H1 (cell line): ENCODE results near the gene C22orf31. TPM values are rescaled to one million over a fixed set of nuclear protein-coding genes. Genes with fewer than 3 reads are reported as not detected.

ENCODE experiments used
- CTCF ChIA-PET: fragments of 300-600 bp; sonication (Branson Sonifier 250); formaldehyde crosslinking; loops from one replicate; lab custom pipeline; 2021; ENCODE audit not compliant: partially characterized antibody; lab: Charles Lee
- POLR2A ChIA-PET: fragments of 300-600 bp; sonication (Branson Sonifier 250); formaldehyde crosslinking; loops from one replicate; lab custom pipeline; 2021; ENCODE audit warnings: inconsistent platforms; ENCODE audit not compliant: partially characterized antibody; lab: Charles Lee
- DNase-seq, 2 experiments: peaks; one replicate each; pipeline versions ENCODE4 v3.0.0 to v3.0.0-alpha.2; 2010 to 2022; ENCODE audit warnings: low spot score in 2 of 2, low read depth in 1 of 2, mixed read lengths in 1 of 2
- FAIRE-seq: peaks from 2 replicates; lab custom pipeline; 2011; peaks lifted over from hg19 to GRCh38; lab: Jason Lieb, UNC
- H2AFZ ChIP-seq: 2 replicates; pipeline ENCODE4 v1.8.1; 2012; ENCODE audit warnings: low read length, inconsistent platforms
- H2AK5ac ChIP-seq: 2 replicates; pipeline ENCODE4 v1.6.1; 2013; ENCODE audit warnings: low read depth, low read length
- H2BK120ac ChIP-seq: replicated peaks from 2 replicates; pipeline ENCODE3; 2013; ENCODE audit warnings: low read depth, low read length, inconsistent platforms
- H2BK12ac ChIP-seq: 2 replicates; pipeline ENCODE4 v1.6.1; 2013; ENCODE audit warnings: low read depth, low read length
- H2BK15ac ChIP-seq: 2 replicates; pipeline ENCODE4 v1.6.1; 2013; ENCODE audit warnings: low read length
- H2BK20ac ChIP-seq: 2 replicates; pipeline ENCODE4 v1.6.1; 2013; ENCODE audit warnings: low read length
- H2BK5ac ChIP-seq: 2 replicates; pipeline ENCODE4 v1.6.1; 2013; ENCODE audit warnings: low read depth, low read length
- H3K14ac ChIP-seq: 2 replicates; pipeline ENCODE4 v1.6.1; 2013; ENCODE audit warnings: inconsistent platforms; ENCODE audit not compliant: insufficient read length
- H3K18ac ChIP-seq: 2 replicates; pipeline ENCODE4 v1.6.1; 2013; ENCODE audit warnings: low read length; ENCODE audit errors: extremely low read depth
- H3K23ac ChIP-seq: 2 replicates; pipeline ENCODE4 v1.6.1; 2013; ENCODE audit warnings: inconsistent platforms; ENCODE audit not compliant: insufficient read length
- H3K23me2 ChIP-seq: 2 replicates; pipeline ENCODE4 v1.6.1; 2013; ENCODE audit warnings: low read depth, low read length
- H3K27ac ChIP-seq: 2 replicates; pipeline ENCODE4 v1.6.1; 2011; ENCODE audit warnings: low read depth, low read length, inconsistent platforms
- H3K27me3 ChIP-seq, 4 experiments: replicated peaks in 1 of 4; 1 replicate in 1 of 4; 2 replicates in 3 of 4; pipeline versions ENCODE4 v1.6.1 to v1.8.1; 2011 to 2013; ENCODE audit warnings: low read length in 3 of 4, mild to moderate bottlenecking in 3 of 4, inconsistent platforms in 2 of 4, mixed read lengths in 2 of 4, moderate library complexity in 1 of 4; ENCODE audit not compliant: control insufficient read depth in 3 of 4, insufficient read depth in 3 of 4; ENCODE audit errors: extremely low read depth in 1 of 4
- H3K36me3 ChIP-seq, 4 experiments: 2 replicates each; pipeline versions ENCODE4 v1.6.1 to v1.8.1; 2011 to 2013; ENCODE audit warnings: mild to moderate bottlenecking in 4 of 4, low read length in 3 of 4, moderate library complexity in 2 of 4, control low read depth in 1 of 4, inconsistent platforms in 1 of 4; ENCODE audit not compliant: insufficient read depth in 4 of 4, control insufficient read depth in 2 of 4
- H3K4ac ChIP-seq: replicated peaks from 2 replicates; pipeline ENCODE3; 2013; ENCODE audit warnings: low read length, low read depth, mixed read lengths, inconsistent platforms; ENCODE audit not compliant: insufficient read length
- H3K4me1 ChIP-seq, 4 experiments: replicated peaks in 1 of 4; 1 replicate in 1 of 4; 2 replicates in 3 of 4; pipeline versions ENCODE4 v1.6.1 to v1.8.1; 2011 to 2013; ENCODE audit warnings: low read length in 3 of 4, inconsistent platforms in 2 of 4, mixed read lengths in 1 of 4; ENCODE audit not compliant: insufficient read depth in 4 of 4, control insufficient read depth in 3 of 4
- H3K4me2 ChIP-seq, 2 experiments: 2 replicates each; pipeline versions ENCODE4 v1.6.1 to v1.8.1; 2011 to 2013; ENCODE audit warnings: low read depth in 2 of 2, low read length in 2 of 2, control low read depth in 1 of 2, inconsistent platforms in 1 of 2, mild to moderate bottlenecking in 1 of 2; ENCODE audit not compliant: insufficient read depth in 1 of 2
- H3K4me3 ChIP-seq, 4 experiments: fragments of 200-600, 300-600 bp in 1 of 4; sonication (generic), shearing (Covaris generic), sonication (Bioruptor Twin) in 1 of 4; 2 replicates each; pipeline versions ENCODE4 v1.5.1 to v1.8.1; 2011 to 2016; ENCODE audit warnings: low read length in 4 of 4, low read depth in 3 of 4, control low read depth in 2 of 4, inconsistent platforms in 2 of 4, mild to moderate bottlenecking in 2 of 4, mixed read lengths in 1 of 4, moderate library complexity in 1 of 4; ENCODE audit not compliant: insufficient read depth in 2 of 4; ENCODE audit errors: extremely low read depth in 1 of 4
- H3K56ac ChIP-seq: replicated peaks from 2 replicates; pipeline ENCODE3; 2013; ENCODE audit warnings: low read depth, mild to moderate bottlenecking, mixed read lengths, low read length, inconsistent platforms; ENCODE audit not compliant: insufficient read length
- H3K79me1 ChIP-seq: 2 replicates; pipeline ENCODE4 v1.6.1; 2013; ENCODE audit warnings: low read depth, low read length, control low read depth
- H3K79me2 ChIP-seq, 2 experiments: 2 replicates each; pipeline versions ENCODE4 v1.6.1 to v1.8.1; 2012 to 2013; ENCODE audit warnings: low read length in 2 of 2, mild to moderate bottlenecking in 2 of 2, inconsistent platforms in 1 of 2; ENCODE audit not compliant: insufficient read depth in 2 of 2, control insufficient read depth in 1 of 2
- H3K9ac ChIP-seq, 4 experiments: replicated peaks in 1 of 4; 1 replicate in 1 of 4; 2 replicates in 3 of 4; pipeline versions ENCODE4 v1.6.1 to v1.8.1; 2011 to 2013; ENCODE audit warnings: low read depth in 3 of 4, low read length in 3 of 4, control low read depth in 2 of 4, mild to moderate bottlenecking in 2 of 4, moderate library complexity in 2 of 4, inconsistent platforms in 1 of 4; ENCODE audit errors: extremely low read depth in 1 of 4
- H3K9me3 ChIP-seq, 2 experiments: 2 replicates each; pipeline versions ENCODE4 v1.6.1 to v1.8.1; 2012 to 2013; ENCODE audit warnings: mild to moderate bottlenecking in 2 of 2, moderate library complexity in 2 of 2, control low read depth in 1 of 2, inconsistent platforms in 1 of 2, low read depth in 1 of 2, low read length in 1 of 2, mixed read lengths in 1 of 2; ENCODE audit not compliant: insufficient read depth in 2 of 2
- H4K20me1 ChIP-seq, 2 experiments: replicated peaks in 1 of 2; 2 replicates each; pipeline versions ENCODE3 to v1.8.1; 2011 to 2013; ENCODE audit warnings: inconsistent platforms in 2 of 2, low read length in 2 of 2, mild to moderate bottlenecking in 1 of 2; ENCODE audit not compliant: insufficient read depth in 2 of 2, control insufficient read depth in 1 of 2
- H4K5ac ChIP-seq: 2 replicates; pipeline ENCODE4 v1.6.1; 2013; ENCODE audit warnings: low read length, low read depth, mixed read lengths, inconsistent platforms; ENCODE audit not compliant: insufficient read length
- H4K8ac ChIP-seq: 2 replicates; pipeline ENCODE4 v1.8.0; 2013; ENCODE audit warnings: mild to moderate bottlenecking, moderate library complexity, low read length, inconsistent platforms; ENCODE audit not compliant: insufficient read depth; ENCODE audit errors: extremely low read depth
- H4K91ac ChIP-seq: replicated peaks from 2 replicates; pipeline ENCODE3; 2013; ENCODE audit warnings: low read length, mixed read lengths, inconsistent platforms; ENCODE audit not compliant: insufficient read length
- BACH1 ChIP-seq: IDR thresholded peaks from 2 replicates; pipeline ENCODE4 v1.6.1; 2012; ENCODE audit warnings: low read length, improper control_type of control experiment
- CTBP2 ChIP-seq: IDR thresholded peaks from 2 replicates; pipeline ENCODE4 v1.7.0; 2011; ENCODE audit warnings: borderline replicate concordance, mild to moderate bottlenecking, moderate library complexity, mixed read lengths, low read length; ENCODE audit not compliant: insufficient read depth, insufficient read length
- E2F6 ChIP-seq: IDR thresholded peaks from 2 replicates; pipeline ENCODE4 v1.6.1; 2012; ENCODE audit warnings: inconsistent platforms
- JUND ChIP-seq: IDR thresholded peaks from 2 replicates; pipeline ENCODE4 v1.6.1; 2011; ENCODE audit warnings: mild to moderate bottlenecking, improper control_type of control experiment, low read length
- POLR2A ChIP-seq, 2 experiments: IDR thresholded peaks; 1 replicate in 1 of 2; 2 replicates in 1 of 2; pipeline ENCODE4 v1.6.1; 2011; ENCODE audit warnings: low read depth in 2 of 2, low read length in 2 of 2, mild to moderate bottlenecking in 2 of 2; ENCODE audit errors: control extremely low read depth in 1 of 2
- SP2 ChIP-seq: IDR thresholded peaks from 2 replicates; pipeline ENCODE4 v1.6.1; 2012; ENCODE audit warnings: mild to moderate bottlenecking, low read length, inconsistent platforms
- WGBS, 2 experiments: shearing (Covaris generic) in 1 of 2; methylation state at CpG; one replicate each; pipeline versions ENCODE4 v1.1.6 to v1.1.7; 2013 to 2015; ENCODE audit warnings: low lambda C conversion rate in 2 of 2, mixed read lengths in 2 of 2, inconsistent platforms in 1 of 2, low coverage in 1 of 2, missing lambda C conversion rate in 1 of 2; ENCODE audit not compliant: insufficient replicate concordance in 2 of 2, insufficient coverage in 1 of 2, insufficient read length in 1 of 2; ENCODE audit errors: extremely low coverage in 1 of 2, missing lambda C conversion rate in 1 of 2; 5-methylcytosine and 5-hydroxymethylcytosine counted together
- polyA plus RNA-seq, 7 experiments: library from polyadenylated mRNA; depleted of rRNA in 3 of 7; stranded (reverse) in 5 of 7; unstranded in 2 of 7; fragments of >200 nt in 5 of 7; fragments of 200-250 nt in 2 of 7; gene quantifications; 1 replicate in 5 of 7; 2 replicates in 1 of 7; 4 replicates in 1 of 7; pipeline versions ENCODE4 v1.2.1 to v1.2.3, GENCODE V29; 2011 to 2013; ENCODE audit warnings: missing spikeins in 2 of 7, mixed read lengths in 2 of 7
- total RNA-seq: library from RNA; stranded (reverse); fragmentation: NEBNext Ultra II Directional; extraction: Animal tissue kit (Norgen Biotek cat#: 25700); gene quantifications from 2 replicates; pipeline ENCODE4 v1.2.1, GENCODE V29; 2021

The C22orf31 gene
- total and polyA plus RNA-seq, 2 of the 8 experiments (the other 6 are each of a cell fraction or from before 2014, with no cell fraction given): not detected

- no peak overlapping the region for H3K14ac ChIP-seq
- H3K27me3 ChIP-seq: no peaks in the 10 kb centered on the region
- H2AFZ ChIP-seq: no peak overlapping the region
- H3K9ac ChIP-seq: no peak overlapping the region
- ChIA-PET POLR2A (interaction anchor here (0.6 kb wide), 1 partner anchor 339 kb away, joined by 3 read pairs; no protein-coding TSS in a partner anchor), CTCF (interaction anchor here (1.4 to 2.3 kb wide), 2 partner anchors 67 to 159 kb away, joined by 5 to 8 read pairs; no protein-coding TSS in a partner anchor)
- H3K27ac ChIP-seq: no peak overlapping the region
- no peak for DNase-seq
- no peaks in the 10 kb centered on the region for H3K23me2 ChIP-seq
- H3K4me2 ChIP-seq: no peak overlapping the region
- no peak overlapping the region for H2BK12ac ChIP-seq
- no peak overlapping the region for H3K4ac ChIP-seq
- no peaks in the 10 kb centered on the region for H3K9me3 ChIP-seq
- H4K8ac ChIP-seq: no peak overlapping the region
- H4K91ac ChIP-seq: no peak overlapping the region
- peaks cover 1 to 5% (median 3%) of the 10 kb centered on the region in 4 experiments; a peak in 4 of 7 replicates for H3K4me1 ChIP-seq
- H3K79me2 ChIP-seq: no peaks in the 10 kb centered on the region
- no peaks in the 10 kb centered on the region for H3K79me1 ChIP-seq
- H3K4me3 ChIP-seq: no peak overlapping the region
- FAIRE-seq: no peak
- H2BK15ac ChIP-seq: no peak overlapping the region
- H2BK20ac ChIP-seq: no peak overlapping the region
- no peak overlapping the region for H3K23ac ChIP-seq
- no peak overlapping the region for H4K5ac ChIP-seq
- H2BK120ac ChIP-seq: no peak overlapping the region
- no peak overlapping the region for H2BK5ac ChIP-seq
- H2AK5ac ChIP-seq: no peak overlapping the region
- no peak overlapping the region for H3K56ac ChIP-seq
- 91% methylated on average over 2 of the region's 2 CpGs; no CpG with 5 or more reads in 1 of the 2 experiments for WGBS, 2 experiments
- no peaks in the 10 kb centered on the region for H3K36me3 ChIP-seq
- no peak overlapping the region for H3K18ac ChIP-seq
- H4K20me1 ChIP-seq: peaks cover 0 to 1% of the 10 kb centered on the region in 2 experiments
- no peak for TF ChIP-seq E2F6
- no peak for TF ChIP-seq SP2
- no peak for TF ChIP-seq JUND
- no peak for TF ChIP-seq BACH1
- no peak for TF ChIP-seq CTBP2
- no peak for TF ChIP-seq POLR2A (IDR thresholded peaks at IDR 0.05; ENCODE audit: control extremely low read depth in 1 of 2, low read depth in 2 of 2, low read length in 2 of 2)
Measured at GRCh38 chr22:29087012-29087411, 25.4 kb upstream of the C22orf31 start.
